Measurements from ENCODE around the gene SIRPB1. TPM values are rescaled to one million over a fixed set of nuclear protein-coding genes. Genes with fewer than 3 reads are reported as not detected.

SIRPB1 gene
- total and polyA plus RNA-seq, 9 donors = 0.25 to 9.7 (median 1.9) TPM

- no peaks in the 10 kb centered on the region for H3K36me3 ChIP-seq
- no peak overlapping the region for H3K27ac ChIP-seq
- WGBS, 3 donors = 27 to 41% (median 32%) methylated on average over 2 of the region's 2 CpGs
- intact Hi-C loops (cut with DNase I) = no loop called here
- H3K4me3 ChIP-seq = no peak overlapping the region
- no peaks in the 10 kb centered on the region for H3K4me1 ChIP-seq (ENCODE audit: insufficient read depth)
- DNase-seq = no peak
- H3K9me3 ChIP-seq = no peaks in the 10 kb centered on the region
- TF ChIP-seq EP300 (IDR thresholded peaks at IDR 0.05) (no peak), CTCF (IDR thresholded peaks at IDR 0.05) (no peak), POLR2A (IDR thresholded peaks at IDR 0.05) (no peak)
- no peaks in the 10 kb centered on the region for H3K27me3 ChIP-seq
Measured at GRCh38 chr20:1660246-1660645, 40.4 kb upstream of the SIRPB1 start.

GRCh38 chr20:1657556-1658334 is 37.9 kb upstream of the SIRPB1 start, which contains the start of gene SIRPG:
Gene SIRPG (minus strand): TSS chr20:1657779. CDS start chr20:1657714, 65 bp downstream.
- Histone ChIP-seq H3K27me3 (no peaks in the 10 kb centered on the region), H3K36me3 (no peaks in the 10 kb centered on the region), H3K4me1 (ENCODE audit: insufficient read depth) (no peaks in the 10 kb centered on the region), H3K4me3 (no peak within 1 kb of the TSS), H3K27ac (no peak within 1 kb of the TSS), H3K9me3 (no peaks in the 10 kb centered on the region)
- DNase-seq = no peak
- 56 to 60% (median 59%) methylated on average over 5 of the region's 5 CpGs for WGBS, 3 donors
- intact Hi-C loops (cut with DNase I) = no loop called here
- TF ChIP-seq POLR2A (IDR thresholded peaks at IDR 0.05) (no peak), CTCF (IDR thresholded peaks at IDR 0.05) (no peak), EP300 (IDR thresholded peaks at IDR 0.05) (no peak)

GRCh38 chr20:1656844-1657243 is 37.0 kb upstream of the SIRPB1 start:
- WGBS, 3 donors = 74 to 83% (median 78%) methylated on average over 5 of the region's 5 CpGs
- Histone ChIP-seq H3K36me3 (no peaks in the 10 kb centered on the region), H3K9me3 (no peaks in the 10 kb centered on the region), H3K27me3 (no peaks in the 10 kb centered on the region), H3K27ac (no peak overlapping the region), H3K4me1 (ENCODE audit: insufficient read depth) (no peaks in the 10 kb centered on the region), H3K4me3 (no peak overlapping the region)
- TF ChIP-seq POLR2A (IDR thresholded peaks at IDR 0.05) (no peak), EP300 (IDR thresholded peaks at IDR 0.05) (no peak), CTCF (IDR thresholded peaks at IDR 0.05) (no peak)
- DNase-seq = no peak
- intact Hi-C loops (cut with DNase I) = no loop called here

- Histone ChIP-seq H3K27ac (no peak overlapping the region), H3K4me1 (ENCODE audit: insufficient read depth) (no peaks in the 10 kb centered on the region), H3K36me3 (no peaks in the 10 kb centered on the region), H3K9me3 (no peaks in the 10 kb centered on the region), H3K4me3 (no peak overlapping the region), H3K27me3 (no peaks in the 10 kb centered on the region)
- no peak for DNase-seq
- TF ChIP-seq EP300 (IDR thresholded peaks at IDR 0.05) = no peak
- no peak for TF ChIP-seq CTCF (IDR thresholded peaks at IDR 0.05)
- no peak for TF ChIP-seq POLR2A (IDR thresholded peaks at IDR 0.05)
- intact Hi-C loops (cut with DNase I) = no loop called here
Measured at GRCh38 chr20:1654996-1655395, 35.2 kb upstream of the SIRPB1 start.
